GM18907 (cell line): ENCODE data around the gene FHDC1.
"Not testable (repeated sequence)": the region's sequence is repeated elsewhere in the genome, so short reads cannot be mapped to it uniquely, and the experiment has no call there.

Experiments
- ATAC-seq: cut with Tn5 transposase; IDR thresholded peaks from one replicate; pipeline ENCODE4 v1.9.1; 2021; ENCODE audit warnings: mild to moderate bottlenecking, moderate library complexity; ENCODE audit not compliant: unreplicated experiment

The FHDC1 gene

GRCh38 chr4:152935631-152936445, at the start of gene FHDC1:
Gene FHDC1 (plus strand): TSS chr4:152936323. CDS start chr4:152943058, 6,735 bp downstream.
- peak; percentile 41 for ATAC-seq

- no peak for ATAC-seq
These were observed 48.1 kb upstream of the FHDC1 start for GRCh38 chr4:152887981-152888380.

GRCh38 chr4:152892974-152893373, 43.1 kb upstream of the FHDC1 start:
- ATAC-seq = no peak

GRCh38 chr4:152894673-152895072, 41.5 kb upstream of the FHDC1 start:
- no peak for ATAC-seq

- ATAC-seq = no peak
These were observed 39.3 kb upstream of the FHDC1 start for GRCh38 chr4:152896811-152897210.

GRCh38 chr4:152898133-152898532, 38.0 kb upstream of the FHDC1 start:
- ATAC-seq = not testable (repeated sequence)

GRCh38 chr4:152898606-152899005, 37.5 kb upstream of the FHDC1 start:
- ATAC-seq = no peak

GRCh38 chr4:152900395-152900794, 35.7 kb upstream of the FHDC1 start:
- ATAC-seq = no peak

GRCh38 chr4:152901205-152901604, 34.9 kb upstream of the FHDC1 start:
- no peak for ATAC-seq

GRCh38 chr4:152903658-152904057, 32.5 kb upstream of the FHDC1 start:
- ATAC-seq = no peak

GRCh38 chr4:152909901-152910300, 26.2 kb upstream of the FHDC1 start:
- no peak for ATAC-seq

- no peak for ATAC-seq
These were observed 25.6 kb upstream of the FHDC1 start for GRCh38 chr4:152910521-152910920.

- no peak for ATAC-seq
These were observed 18.4 kb upstream of the FHDC1 start for GRCh38 chr4:152917543-152918395.

- ATAC-seq = no peak
These were observed 16.3 kb upstream of the FHDC1 start for GRCh38 chr4:152919826-152920225.

- no peak for ATAC-seq
These were observed 15.4 kb upstream of the FHDC1 start for GRCh38 chr4:152920768-152921167.

- no peak for ATAC-seq
These were observed 14.8 kb upstream of the FHDC1 start for GRCh38 chr4:152921284-152921683.

- no peak for ATAC-seq
These were observed 10.3 kb upstream of the FHDC1 start for GRCh38 chr4:152925851-152926250.

GRCh38 chr4:152926959-152927358, 9.2 kb upstream of the FHDC1 start:
- ATAC-seq = no peak

GRCh38 chr4:152927737-152928136, 8.4 kb upstream of the FHDC1 start:
- ATAC-seq = no peak

- no peak for ATAC-seq
These were observed 7.8 kb upstream of the FHDC1 start for GRCh38 chr4:152928286-152928685.

- ATAC-seq = no peak
These were observed 6.2 kb upstream of the FHDC1 start for GRCh38 chr4:152929888-152930287.

- ATAC-seq = no peak
These were observed 980 bp upstream of the FHDC1 start for GRCh38 chr4:152935143-152935542.
